Activated T-cell treated with anti-CD3 and anti-CD28 coated beads, Interleukin-2, amount 50 U/mL, for 24 hours (primary cell): ENCODE data around the gene CXCL9.
"Not testable (repeated sequence)": the region's sequence is repeated elsewhere in the genome, so short reads cannot be mapped to it uniquely, and the experiment has no call there.

Experiments used
- DNase-seq: peaks from one replicate; pipeline ENCODE4 v3.0.0-alpha.2; 2020
- H3K27ac Mint-ChIP-seq: 2 replicates; pipeline ENCODE4 v1.8.0; 2020; ENCODE audit warnings: mild to moderate bottlenecking, mixed read lengths
- H3K27me3 Mint-ChIP-seq: 2 replicates; pipeline ENCODE4 v1.8.0; 2020; ENCODE audit warnings: mixed read lengths
- H3K36me3 Mint-ChIP-seq: 2 replicates; pipeline ENCODE4 v1.8.0; 2020; ENCODE audit warnings: low read depth, mixed read lengths
- H3K4me1 Mint-ChIP-seq: 2 replicates; pipeline ENCODE4 v1.8.0; 2020; ENCODE audit warnings: low read depth, mixed read lengths
- H3K4me3 Mint-ChIP-seq: 2 replicates; pipeline ENCODE4 v1.8.0; 2020; ENCODE audit warnings: mild to moderate bottlenecking, moderate library complexity, mixed read lengths
- H3K9me3 Mint-ChIP-seq: 2 replicates; pipeline ENCODE4 v1.8.0; 2020; ENCODE audit warnings: mixed read lengths

The CXCL9 gene

GRCh38 chr4:75958546-75958945, 48.8 kb downstream of the CXCL9 start:
- not testable (repeated sequence) for H3K27me3 Mint-ChIP-seq, H3K4me1 Mint-ChIP-seq, H3K4me3 Mint-ChIP-seq, H3K9me3 Mint-ChIP-seq, H3K27ac Mint-ChIP-seq, DNase-seq
- H3K36me3 Mint-ChIP-seq: peaks cover 98% of the 10 kb centered on the region

- Mint-ChIP-seq H3K27ac (peak overlapping the region; percentile 32), H3K36me3 (peaks cover 97% of the 10 kb centered on the region)
- not testable (repeated sequence) for H3K4me3 Mint-ChIP-seq, H3K27me3 Mint-ChIP-seq, H3K9me3 Mint-ChIP-seq, H3K4me1 Mint-ChIP-seq, DNase-seq
These were observed 52.5 kb downstream of the CXCL9 start for GRCh38 chr4:75954811-75955210.

DNA sequence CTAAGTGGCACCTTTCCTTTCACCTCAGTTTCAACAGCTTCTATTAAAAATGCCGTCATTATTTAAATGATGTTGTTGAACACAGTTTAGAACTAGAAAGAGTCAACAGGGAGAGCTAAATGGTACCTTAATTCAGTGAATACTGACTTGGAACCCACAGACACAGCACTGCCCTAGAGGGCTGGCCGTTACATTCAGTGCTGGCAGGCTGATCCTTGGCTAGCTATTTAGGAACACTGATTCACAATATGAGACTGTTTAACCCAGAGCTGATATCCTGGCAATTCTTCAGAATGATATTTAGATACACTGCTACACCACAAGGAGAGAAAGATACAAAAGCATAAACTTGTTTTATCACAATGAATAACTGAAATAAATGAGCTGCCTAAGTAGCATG, 53.8 kb downstream of the CXCL9 start:
- Mint-ChIP-seq H3K4me1 (no peaks in the 10 kb centered on the region), H3K27ac (peak overlapping the region; percentile 9), H3K36me3 (peaks cover 98% of the 10 kb centered on the region), H3K9me3 (no peaks in the 10 kb centered on the region), H3K4me3 (no peak overlapping the region), H3K27me3 (no peaks in the 10 kb centered on the region)
- no peak for DNase-seq
